HG03575 (cell line): ENCODE data around the gene SRBD1.

ENCODE experiments used
- ATAC-seq: cut with Tn5 transposase; IDR thresholded peaks from one replicate; pipeline ENCODE4 v1.9.1; 2021; ENCODE audit not compliant: unreplicated experiment, insufficient number of reproducible peaks, low FRiP score; ENCODE audit errors: extremely low read depth

Gene SRBD1

GRCh38 chr2:45611020-45611859, at the start of gene SRBD1:
TSS of gene SRBD1 (minus strand) at chr2:45611267. CDS start at chr2:45605441, 5,826 bp downstream.
- peak; percentile 60 for ATAC-seq

GRCh38 chr2:45654250-45654649, 43.2 kb upstream of the SRBD1 start:
- ATAC-seq: no peak

- ATAC-seq: no peak
Observed at GRCh38 chr2:45653122-45653913, 42.3 kb upstream of the SRBD1 start.

- no peak for ATAC-seq
Observed at GRCh38 chr2:45652090-45653031, 41.3 kb upstream of the SRBD1 start.

- ATAC-seq: no peak
Observed at GRCh38 chr2:45651415-45652089, 40.5 kb upstream of the SRBD1 start, which contains the start of gene PRKCE. TSS of gene PRKCE (plus strand) at chr2:45651675.

- ATAC-seq: no peak
Observed at GRCh38 chr2:45650851-45651414, 39.9 kb upstream of the SRBD1 start.

GRCh38 chr2:45649858-45650811, 39.1 kb upstream of the SRBD1 start:
- ATAC-seq: no peak

- ATAC-seq: no peak
Observed at GRCh38 chr2:45649462-45649857, 38.4 kb upstream of the SRBD1 start.

GRCh38 chr2:45648636-45649035, 37.6 kb upstream of the SRBD1 start:
- ATAC-seq: no peak

GRCh38 chr2:45647986-45648520, 37.0 kb upstream of the SRBD1 start:
- no peak for ATAC-seq

GRCh38 chr2:45647356-45647755, 36.3 kb upstream of the SRBD1 start:
- no peak for ATAC-seq

GRCh38 chr2:45646289-45646688, 35.2 kb upstream of the SRBD1 start:
- ATAC-seq: no peak

- no peak for ATAC-seq
Observed at GRCh38 chr2:45643543-45644542, 32.8 kb upstream of the SRBD1 start.

- no peak for ATAC-seq
Observed at GRCh38 chr2:45643095-45643494, 32.0 kb upstream of the SRBD1 start.

GRCh38 chr2:45640576-45640975, 29.5 kb upstream of the SRBD1 start:
- no peak for ATAC-seq

- no peak for ATAC-seq
Observed at GRCh38 chr2:45637440-45637839, 26.4 kb upstream of the SRBD1 start.
